ENCODE results near the gene TRIM68. TPM values are rescaled to one million over a fixed set of nuclear protein-coding genes. Genes with fewer than 3 reads are reported as not detected.

Gene TRIM68
- total RNA-seq, 1 experiment from 2014 or later, result 5.7 TPM

GRCh38 chr11:4577761-4578160 lies 30.3 kb downstream of the TRIM68 start:
- no peak overlapping the region for H3K27ac ChIP-seq (ENCODE audit: low read depth, low read length, poor library complexity, severe bottlenecking)
- no peaks in the 10 kb centered on the region for H3K9me3 ChIP-seq (ENCODE audit: low read depth, low read length, poor library complexity, severe bottlenecking)
- H3K27me3 ChIP-seq (replicated peaks; ENCODE audit: insufficient read depth, low read depth, low read length, poor library complexity), result peaks cover 22% of the 10 kb centered on the region
- no peak for TF ChIP-seq EZH2 (IDR thresholded peaks at IDR 0.05; ENCODE audit: borderline replicate concordance, low read depth, low read length, poor library complexity, severe bottlenecking)
- TF ChIP-seq CTCF (conservative IDR thresholded peaks at IDR 0.05; ENCODE audit: low read depth, low read length), result no peak
- H3K4me1 ChIP-seq (ENCODE audit: insufficient read depth, low read length, poor library complexity, severe bottlenecking), result no peaks in the 10 kb centered on the region
- BruUV-seq (replicated peaks), result no TSS peak
- DNase-seq (ENCODE audit: low spot score), result no peak
- POLR2A ChIA-PET (ENCODE audit: low non-redundant PET), result no interaction called here
- H3K4me3 ChIP-seq (ENCODE audit: low read depth, low read length, poor library complexity, severe bottlenecking), result no peak overlapping the region
- H3K36me3 ChIP-seq (ENCODE audit: insufficient read depth, low read length, poor library complexity, severe bottlenecking), result no peaks in the 10 kb centered on the region
- intact Hi-C loops (cut with micrococcal nuclease; ENCODE audit: unreplicated experiment), result no loop called here
- CTCF ChIA-PET, result no interaction called here

DNA sequence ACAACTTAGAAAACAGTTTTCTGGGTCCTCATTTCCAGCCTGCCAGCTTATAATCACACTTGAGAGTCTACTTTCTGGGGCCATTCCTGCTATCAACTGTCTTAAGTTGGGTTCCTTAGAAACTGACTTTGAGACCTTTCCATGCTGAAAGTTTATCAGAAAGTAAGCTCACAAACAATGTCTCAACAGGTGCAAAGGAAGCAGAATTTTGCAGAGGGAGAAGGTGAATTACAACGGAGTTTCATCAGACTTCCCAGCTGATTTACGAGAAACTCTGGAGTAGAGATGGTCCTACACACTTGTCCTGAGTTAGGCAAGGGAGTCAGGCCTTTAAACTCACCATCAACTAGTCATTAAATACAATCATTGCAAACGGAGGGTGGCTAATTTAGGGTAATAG lies 31.2 kb downstream of the TRIM68 start:
- H3K9me3 ChIP-seq (ENCODE audit: low read depth, low read length, poor library complexity, severe bottlenecking), result no peaks in the 10 kb centered on the region
- no peaks in the 10 kb centered on the region for H3K36me3 ChIP-seq (ENCODE audit: insufficient read depth, low read length, poor library complexity, severe bottlenecking)
- intact Hi-C loops (cut with micrococcal nuclease; ENCODE audit: unreplicated experiment), result no loop called here
- ChIA-PET POLR2A (ENCODE audit: low non-redundant PET) (no interaction called here), CTCF (no interaction called here)
- H3K27me3 ChIP-seq (replicated peaks; ENCODE audit: insufficient read depth, low read depth, low read length, poor library complexity), result peaks cover 22% of the 10 kb centered on the region
- TF ChIP-seq CTCF (conservative IDR thresholded peaks at IDR 0.05; ENCODE audit: low read depth, low read length) (no peak), EZH2 (IDR thresholded peaks at IDR 0.05; ENCODE audit: borderline replicate concordance, low read depth, low read length, poor library complexity, severe bottlenecking) (no peak)
- DNase-seq (ENCODE audit: low spot score), result no peak
- H3K4me1 ChIP-seq (ENCODE audit: insufficient read depth, low read length, poor library complexity, severe bottlenecking), result no peaks in the 10 kb centered on the region
- H3K4me3 ChIP-seq (ENCODE audit: low read depth, low read length, poor library complexity, severe bottlenecking), result no peak overlapping the region
- no TSS peak for BruUV-seq (replicated peaks)
- H3K27ac ChIP-seq (ENCODE audit: low read depth, low read length, poor library complexity, severe bottlenecking), result no peak overlapping the region

GRCh38 chr11:4569075-4569474 lies 39.0 kb downstream of the TRIM68 start:
- TF ChIP-seq CTCF (conservative IDR thresholded peaks at IDR 0.05; ENCODE audit: low read depth, low read length), result no peak
- TF ChIP-seq EZH2 (IDR thresholded peaks at IDR 0.05; ENCODE audit: borderline replicate concordance, low read depth, low read length, poor library complexity, severe bottlenecking), result no peak
- ChIA-PET POLR2A (ENCODE audit: low non-redundant PET) (no interaction called here), CTCF (no interaction called here)
- BruUV-seq (replicated peaks), result no TSS peak
- no peaks in the 10 kb centered on the region for H3K36me3 ChIP-seq (ENCODE audit: insufficient read depth, low read length, poor library complexity, severe bottlenecking)
- H3K27me3 ChIP-seq (replicated peaks; ENCODE audit: insufficient read depth, low read depth, low read length, poor library complexity), result no peaks in the 10 kb centered on the region
- no peaks in the 10 kb centered on the region for H3K9me3 ChIP-seq (ENCODE audit: low read depth, low read length, poor library complexity, severe bottlenecking)
- intact Hi-C loops (cut with micrococcal nuclease; ENCODE audit: unreplicated experiment), result no loop called here
- no peak overlapping the region for H3K4me3 ChIP-seq (ENCODE audit: low read depth, low read length, poor library complexity, severe bottlenecking)
- H3K27ac ChIP-seq (ENCODE audit: low read depth, low read length, poor library complexity, severe bottlenecking), result no peak overlapping the region
- H3K4me1 ChIP-seq (ENCODE audit: insufficient read depth, low read length, poor library complexity, severe bottlenecking), result no peaks in the 10 kb centered on the region
- no peak for DNase-seq (ENCODE audit: low spot score)
